HG03439 (cell line): ENCODE data around the gene CDK5RAP3.
"Not testable (repeated sequence)": the region's sequence is repeated elsewhere in the genome, so short reads cannot be mapped to it uniquely, and the experiment has no call there.

Experiments used
- ATAC-seq: cut with Tn5 transposase; IDR thresholded peaks from one replicate; pipeline ENCODE4 v1.9.1; 2021; ENCODE audit warnings: mild to moderate bottlenecking, moderate library complexity; ENCODE audit not compliant: unreplicated experiment

The CDK5RAP3 gene

DNA sequence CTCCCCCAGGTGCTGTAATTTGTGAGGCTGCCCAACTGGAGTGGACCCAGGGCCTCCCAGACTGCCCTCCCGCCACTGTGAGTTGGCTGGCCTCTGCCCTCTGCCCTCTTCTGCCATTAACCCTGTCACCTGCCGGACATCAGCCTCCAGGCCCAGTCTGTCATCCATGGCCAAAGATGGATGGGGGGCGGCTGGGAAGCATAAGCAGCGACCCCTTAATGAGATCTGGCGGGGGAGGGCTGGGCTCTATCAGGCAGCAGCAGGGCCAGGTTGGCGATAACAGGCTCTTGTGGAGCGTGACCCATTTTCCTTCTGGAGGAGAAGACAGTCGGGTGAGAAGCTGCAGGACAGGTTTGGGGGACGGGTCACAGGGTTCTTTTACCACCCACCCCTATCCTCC lies 25.3 kb downstream of the CDK5RAP3 start:
- no peak for ATAC-seq

- no peak for ATAC-seq
Observed at GRCh38 chr17:47997586-47997985, 26.7 kb downstream of the CDK5RAP3 start.

GRCh38 chr17:47998044-47998443 lies 27.1 kb downstream of the CDK5RAP3 start:
- no peak for ATAC-seq

DNA sequence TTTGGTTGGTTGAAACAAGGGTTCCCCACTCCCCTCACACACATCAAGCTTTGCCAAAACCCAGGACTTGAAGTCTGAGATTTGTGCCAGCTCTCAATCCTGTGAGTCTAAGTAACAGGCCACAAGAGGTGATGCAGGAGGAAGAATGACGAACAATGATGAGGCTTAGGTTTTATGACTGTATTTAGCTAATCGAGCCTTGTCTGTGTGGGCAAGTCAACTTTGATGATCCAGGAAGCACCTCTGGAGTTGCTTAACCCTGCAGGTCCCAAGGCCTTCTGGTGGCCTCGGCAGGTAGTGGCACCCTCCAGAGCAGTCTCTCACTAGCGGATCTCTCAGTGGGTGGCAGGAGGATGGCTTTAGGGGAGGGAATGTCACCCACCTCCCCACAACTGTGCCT lies 28.7 kb downstream of the CDK5RAP3 start:
- no peak for ATAC-seq

DNA sequence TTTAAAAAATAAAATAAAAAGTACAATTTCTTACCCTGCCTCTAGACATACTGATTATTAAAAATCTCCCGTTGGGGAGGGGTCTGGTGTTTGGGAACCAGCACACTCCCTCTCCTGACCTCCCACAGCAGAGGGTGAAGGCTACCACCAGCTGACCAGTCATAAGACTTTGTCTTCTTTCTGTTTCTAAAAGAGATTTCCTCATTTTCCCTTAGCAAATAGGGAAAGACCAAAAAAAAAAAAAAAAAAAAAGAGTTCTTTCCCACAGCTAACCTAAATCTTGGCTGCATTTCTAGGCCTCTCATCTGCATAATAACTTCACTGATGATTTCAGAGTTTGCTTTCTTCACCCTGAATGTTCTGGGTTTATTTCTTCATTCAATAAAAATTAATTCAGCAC lies 30.3 kb downstream of the CDK5RAP3 start:
- no peak for ATAC-seq

GRCh38 chr17:48001657-48002056 lies 30.7 kb downstream of the CDK5RAP3 start:
- not testable (repeated sequence) for ATAC-seq

GRCh38 chr17:48002266-48002915 lies 31.5 kb downstream of the CDK5RAP3 start:
- ATAC-seq, result no peak

GRCh38 chr17:48002916-48003416 lies 32.1 kb downstream of the CDK5RAP3 start:
- no peak for ATAC-seq

GRCh38 chr17:48003417-48004151 lies 32.7 kb downstream of the CDK5RAP3 start:
- ATAC-seq, result no peak

DNA sequence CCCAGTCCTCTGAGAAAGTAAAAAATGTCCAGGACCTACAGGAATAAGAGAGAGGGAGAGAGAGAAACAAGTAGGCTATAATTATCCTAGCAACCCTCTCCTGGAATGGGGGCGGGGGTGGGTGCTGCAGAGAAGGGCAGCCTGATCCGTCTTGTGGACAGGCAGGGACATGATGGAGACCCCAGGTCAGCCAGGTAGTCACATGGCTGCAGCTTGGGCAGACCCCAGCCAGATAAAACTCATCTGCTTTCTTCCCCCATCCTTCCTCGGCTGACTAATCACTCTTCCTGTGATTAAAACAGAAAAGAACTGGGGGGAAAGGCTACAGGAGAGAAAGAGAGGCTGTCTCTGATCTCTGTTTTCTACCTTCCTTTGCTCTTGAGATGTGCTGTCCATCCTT lies 34.1 kb downstream of the CDK5RAP3 start:
- ATAC-seq, result no peak

DNA sequence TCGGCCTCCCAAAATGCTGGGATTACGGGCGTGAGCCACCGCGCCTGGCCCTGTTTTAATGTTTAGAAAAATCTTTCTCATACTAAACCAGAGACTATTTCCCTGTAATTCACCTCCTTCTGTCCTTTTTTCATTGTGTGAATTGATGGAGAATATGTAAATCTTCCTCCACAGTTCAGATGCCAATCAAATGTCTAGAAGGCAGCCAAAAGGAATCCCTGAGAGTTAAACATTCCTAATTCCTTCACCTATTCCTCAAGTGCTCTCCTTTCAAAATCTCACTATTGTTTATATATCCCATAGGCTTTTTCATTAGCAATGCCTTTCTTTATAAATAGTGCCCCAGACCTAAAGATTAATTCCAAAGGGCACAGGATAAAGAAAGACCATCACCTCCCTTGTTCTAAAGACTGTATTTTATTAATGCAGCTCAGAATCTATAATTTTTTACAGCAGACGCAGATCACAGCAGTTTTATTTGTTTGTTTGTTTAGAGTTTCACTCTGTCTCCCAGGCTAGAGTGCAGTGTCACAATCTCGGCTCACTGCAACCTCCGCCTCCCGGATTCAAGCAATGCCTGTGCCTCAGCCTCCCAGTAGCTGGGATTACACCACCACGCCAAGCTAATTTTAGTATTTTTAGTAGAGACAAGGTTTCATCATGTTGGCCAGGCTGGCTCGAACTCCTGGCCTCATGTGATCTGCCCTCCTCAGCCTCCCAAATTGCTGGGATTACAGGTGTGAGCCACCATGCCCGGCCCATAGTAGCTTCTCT lies 36.2 kb downstream of the CDK5RAP3 start:
- ATAC-seq, result no peak

GRCh38 chr17:48010193-48010592 lies 39.3 kb downstream of the CDK5RAP3 start:
- ATAC-seq, result no peak

DNA sequence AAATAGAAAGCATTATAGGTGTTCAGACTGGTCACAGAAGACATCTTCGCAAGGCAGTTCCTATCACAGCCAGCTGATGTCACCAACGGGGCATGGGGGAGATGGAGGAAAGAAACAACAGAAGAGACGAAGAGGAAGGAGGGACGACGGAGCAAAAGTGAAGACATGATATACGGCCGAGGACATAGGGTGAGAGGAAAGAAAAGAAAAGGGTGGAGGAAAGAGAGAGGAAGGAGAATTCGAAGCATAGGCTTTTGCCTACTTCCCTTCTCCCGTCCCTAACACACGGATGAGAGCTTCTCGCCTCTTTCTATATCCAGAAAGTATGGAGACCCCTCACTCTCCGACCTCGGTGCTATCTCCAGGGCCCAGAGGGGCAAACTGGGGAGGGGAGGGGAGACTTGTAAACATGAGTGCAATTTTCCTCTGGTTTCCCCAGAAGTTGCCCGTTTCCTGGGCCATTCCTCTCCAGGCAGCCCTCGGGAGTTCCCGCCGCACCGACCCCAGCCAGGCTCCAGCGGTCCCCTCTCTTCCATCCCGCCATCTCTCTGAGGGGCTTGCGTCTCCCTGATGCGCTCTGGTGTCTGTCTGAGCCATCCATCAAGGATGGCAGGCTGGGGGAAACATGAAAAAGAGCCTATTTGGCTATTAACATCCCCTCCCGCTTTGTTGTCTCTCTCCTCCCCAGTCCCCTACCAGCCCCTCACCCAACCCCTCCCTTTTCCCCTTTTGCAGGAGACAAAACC lies 40.7 kb downstream of the CDK5RAP3 start:
- no peak for ATAC-seq

- ATAC-seq, result no peak
Observed at GRCh38 chr17:48012151-48012520, 41.2 kb downstream of the CDK5RAP3 start.

- no peak for ATAC-seq
Observed at GRCh38 chr17:48012654-48013053, 41.7 kb downstream of the CDK5RAP3 start.

DNA sequence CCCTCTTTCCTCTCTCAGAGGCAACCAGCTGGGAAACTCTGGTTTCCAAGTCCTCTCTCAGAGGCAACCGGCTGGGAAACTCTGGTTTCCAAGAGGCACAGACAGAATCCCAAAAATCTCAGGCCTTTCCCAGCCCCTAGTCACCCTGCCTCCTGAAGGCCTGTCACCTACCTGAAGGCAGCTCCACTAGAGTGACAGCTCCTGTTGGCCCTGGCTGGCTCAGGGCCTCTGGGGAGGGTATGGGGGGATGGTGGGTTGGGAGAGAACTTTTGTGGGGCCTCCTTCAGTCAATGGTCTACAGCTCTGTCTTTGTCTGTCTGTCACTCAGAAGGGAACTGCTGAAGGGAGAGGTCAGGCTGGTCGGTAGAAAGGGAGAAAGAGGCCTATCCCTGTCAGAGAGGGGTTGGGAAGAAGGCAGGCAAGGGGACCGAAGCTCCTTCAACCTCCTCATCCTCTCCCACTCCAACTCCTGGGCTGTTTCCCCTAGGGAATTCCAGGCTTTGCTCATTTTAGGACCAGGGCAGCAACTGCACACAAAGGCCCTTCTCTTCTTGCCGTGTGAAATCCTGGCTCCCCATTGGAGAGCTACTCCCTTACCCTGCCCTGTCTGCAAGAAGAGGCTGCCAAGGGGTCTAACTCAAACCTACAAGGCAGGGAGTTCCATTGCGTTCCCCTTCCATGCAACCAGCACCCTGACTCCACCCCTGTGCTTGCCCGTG lies 43.1 kb downstream of the CDK5RAP3 start:
- ATAC-seq, result no peak

GRCh38 chr17:48014595-48015111 lies 43.7 kb downstream of the CDK5RAP3 start:
- no peak for ATAC-seq

GRCh38 chr17:48016112-48016511 lies 45.2 kb downstream of the CDK5RAP3 start:
- no peak for ATAC-seq

DNA sequence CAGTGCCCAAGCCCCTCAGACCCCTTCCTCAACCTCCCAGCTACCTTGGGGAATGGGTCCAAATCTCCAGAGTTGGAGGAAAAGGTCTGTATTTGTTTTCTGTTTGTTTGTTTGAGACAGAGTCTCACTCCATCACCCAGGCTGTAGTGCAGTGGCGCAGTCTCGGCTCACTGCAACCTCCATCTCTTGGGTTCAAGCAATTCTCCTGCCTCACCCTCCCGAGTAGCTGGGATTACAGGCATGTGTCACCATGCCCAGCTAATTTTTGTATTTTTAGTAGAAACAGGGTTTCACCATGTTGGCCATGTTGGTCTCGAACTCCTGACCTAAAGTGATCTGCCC lies 46.9 kb downstream of the CDK5RAP3 start:
- not testable (repeated sequence) for ATAC-seq

DNA sequence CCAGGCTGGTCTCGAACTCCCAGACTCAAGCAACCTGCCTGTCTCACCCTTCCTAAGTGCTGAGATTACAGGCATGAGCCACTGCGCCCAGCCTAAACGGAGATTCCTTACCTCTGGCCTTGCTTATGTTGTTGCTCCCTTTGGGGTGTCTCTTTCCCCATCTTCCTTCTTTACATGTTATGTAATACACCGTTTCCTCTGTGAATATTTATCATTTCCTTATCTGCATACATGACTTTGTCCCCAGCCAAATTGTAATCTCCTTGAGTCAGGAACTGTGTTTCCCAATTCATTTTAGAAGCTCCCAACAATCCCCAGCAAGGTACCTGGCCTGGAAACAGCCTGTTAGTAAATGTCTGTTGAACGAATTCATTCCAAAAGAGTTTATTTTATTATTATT lies 51.0 kb downstream of the CDK5RAP3 start:
- no peak for ATAC-seq
